Heart left ventricle (tissue), 13 donors: Measurements from ENCODE around the gene CALHM2.

Experiments used
- POLR2A ChIP-seq, 2 donors: fragments of 450-650 bp; IDR thresholded peaks; one replicate each; pipeline ENCODE4 v1.6.1; 2017; ENCODE audit warnings: antibody characterized with exemption in 2 of 2, mild to moderate bottlenecking in 2 of 2, moderate library complexity in 2 of 2
- TF ChIP-seq, protein P1 (sequence below), 12 donors: fragments of 200-600 bp; sonication (generic) in 4 of 12; IDR thresholded peaks; one replicate each; pipeline versions ENCODE4 v1.5.0 to v1.8.0; 2018 to 2022; ENCODE audit warnings: antibody characterized with exemption in 12 of 12, mild to moderate bottlenecking in 5 of 12
- donor health status: ischemic (EF 13 %, LVEDD 7.1; RV severe dilation, severe dysfunction).
- donor health status: DM: no; HTN: yes; CAD: no.
- donor health status: DM: no; HTN: no; CAD: no.
- donor health status: ischemic (EF 25% LVEDD 6.9; RV normal size, moderate dysfunction).
- donor health status: ischemic (EF 25% LVEDD 5.7; RV mildly dilated, moderate dysfunction).
- donor health status: ischemic (EF 35%, LVEDD 5.7; RV mildly dilated, moderate dysfunction).
- donor health status: nonischemic (EF 11% LVEDD 7.7; RV severe dilation, severe dysfunction).
- donor health status: DM: yes; HTN: yes; CAD: no.
- donor health status: PGD.
- donor health status: ischemic (EF 29% LVEDD 5.4; RV normal size, mild dysfunction).
- donor health status: nonischemic (EF 23%, LVEDD 6.1; RV moderate dilation, normal function).

DNA sequence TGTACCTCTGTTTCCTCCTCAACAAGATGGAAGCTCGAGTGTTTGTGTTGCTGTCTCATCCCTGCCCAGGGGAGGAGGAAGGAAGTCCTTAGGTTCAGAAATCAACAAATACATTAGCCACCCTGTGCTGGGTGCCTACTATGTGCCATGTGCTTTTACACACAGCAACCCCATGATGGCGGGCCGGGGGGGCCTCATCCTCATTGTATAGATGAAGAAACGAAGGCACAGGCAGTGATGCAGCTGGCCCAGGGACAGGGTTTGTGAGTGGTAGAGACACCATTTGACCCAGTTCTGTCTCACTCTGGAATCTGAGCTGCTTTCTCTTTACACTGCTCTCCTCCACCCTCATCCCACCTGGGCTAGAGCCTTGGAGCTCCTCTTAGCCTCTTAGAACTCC lies 1.9 kb upstream of the CALHM2 start:
- TF ChIP-seq POLR2A (IDR thresholded peaks at IDR 0.05) = no peak
- TF ChIP-seq, protein P1, sequence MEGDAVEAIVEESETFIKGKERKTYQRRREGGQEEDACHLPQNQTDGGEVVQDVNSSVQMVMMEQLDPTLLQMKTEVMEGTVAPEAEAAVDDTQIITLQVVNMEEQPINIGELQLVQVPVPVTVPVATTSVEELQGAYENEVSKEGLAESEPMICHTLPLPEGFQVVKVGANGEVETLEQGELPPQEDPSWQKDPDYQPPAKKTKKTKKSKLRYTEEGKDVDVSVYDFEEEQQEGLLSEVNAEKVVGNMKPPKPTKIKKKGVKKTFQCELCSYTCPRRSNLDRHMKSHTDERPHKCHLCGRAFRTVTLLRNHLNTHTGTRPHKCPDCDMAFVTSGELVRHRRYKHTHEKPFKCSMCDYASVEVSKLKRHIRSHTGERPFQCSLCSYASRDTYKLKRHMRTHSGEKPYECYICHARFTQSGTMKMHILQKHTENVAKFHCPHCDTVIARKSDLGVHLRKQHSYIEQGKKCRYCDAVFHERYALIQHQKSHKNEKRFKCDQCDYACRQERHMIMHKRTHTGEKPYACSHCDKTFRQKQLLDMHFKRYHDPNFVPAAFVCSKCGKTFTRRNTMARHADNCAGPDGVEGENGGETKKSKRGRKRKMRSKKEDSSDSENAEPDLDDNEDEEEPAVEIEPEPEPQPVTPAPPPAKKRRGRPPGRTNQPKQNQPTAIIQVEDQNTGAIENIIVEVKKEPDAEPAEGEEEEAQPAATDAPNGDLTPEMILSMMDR (IDR thresholded peaks at IDR 0.05) = no peak
